NT2/D1 (cell line): ENCODE results near the gene UBE2F.

Experiments
- SUZ12 ChIP-seq: IDR thresholded peaks from 2 replicates; pipeline ENCODE4 v1.6.1; 2011; ENCODE audit not compliant: insufficient read length, insufficient read depth; ENCODE audit errors: extremely low read depth
- YY1 ChIP-seq: IDR thresholded peaks from 2 replicates; pipeline ENCODE4 v1.6.1; 2011; ENCODE audit not compliant: insufficient read length, insufficient read depth
- ZNF274 ChIP-seq: IDR thresholded peaks from 2 replicates; pipeline ENCODE4 v1.6.1; 2011; ENCODE audit warnings: mild to moderate bottlenecking, low read depth, low read length

GRCh38 chr2:238064376-238064775 lies 97.6 kb downstream of the UBE2F start:
- no peak for TF ChIP-seq ZNF274
- TF ChIP-seq YY1: no peak
- TF ChIP-seq SUZ12: no peak
